ENCODE results near the gene PLEKHA5.
"Not testable (repeated sequence)": the region's sequence is repeated elsewhere in the genome, so short reads cannot be mapped to it uniquely, and the experiment has no call there.

Gene PLEKHA5

GRCh38 chr12:19129486-19130223 is at the start of gene PLEKHA5:
Gene PLEKHA5, plus strand, starts transcription at chr12:19129733. Its CDS starts 67 bp downstream, at chr12:19129800.
- DNase-seq (ENCODE audit: low read depth in 2 of 2), result no peak

- no peak for DNase-seq (ENCODE audit: low read depth in 2 of 2)
These were observed 48.6 kb upstream of the PLEKHA5 start for GRCh38 chr12:19080918-19081317.

- DNase-seq (ENCODE audit: low read depth in 2 of 2), result no peak
These were observed 47.1 kb upstream of the PLEKHA5 start for GRCh38 chr12:19082365-19082911.

- no peak for DNase-seq (ENCODE audit: low read depth in 2 of 2)
These were observed 45.0 kb upstream of the PLEKHA5 start for GRCh38 chr12:19084547-19084946.

- no peak for DNase-seq (ENCODE audit: low read depth in 2 of 2)
These were observed 44.4 kb upstream of the PLEKHA5 start for GRCh38 chr12:19085090-19085489.

- DNase-seq (ENCODE audit: low read depth in 2 of 2), result no peak
These were observed 40.9 kb upstream of the PLEKHA5 start for GRCh38 chr12:19088606-19089005.

GRCh38 chr12:19092482-19092881 is 37.1 kb upstream of the PLEKHA5 start:
- DNase-seq (ENCODE audit: low read depth in 2 of 2), result not testable (repeated sequence)

- DNase-seq (ENCODE audit: low read depth in 2 of 2), result no peak
These were observed 36.3 kb upstream of the PLEKHA5 start for GRCh38 chr12:19093218-19093617.

- DNase-seq (ENCODE audit: low read depth in 2 of 2), result no peak
These were observed 34.2 kb upstream of the PLEKHA5 start for GRCh38 chr12:19095331-19095730.

- no peak for DNase-seq (ENCODE audit: low read depth in 2 of 2)
These were observed 33.6 kb upstream of the PLEKHA5 start for GRCh38 chr12:19095756-19096480.

- no peak for DNase-seq (ENCODE audit: low read depth in 2 of 2)
These were observed 24.1 kb upstream of the PLEKHA5 start for GRCh38 chr12:19105463-19105862.

- DNase-seq (ENCODE audit: low read depth in 2 of 2), result no peak
These were observed 21.8 kb upstream of the PLEKHA5 start for GRCh38 chr12:19107750-19108149.

- no peak for DNase-seq (ENCODE audit: low read depth in 2 of 2)
These were observed 19.2 kb upstream of the PLEKHA5 start for GRCh38 chr12:19110221-19110940.

GRCh38 chr12:19113464-19113863 is 16.1 kb upstream of the PLEKHA5 start:
- DNase-seq (ENCODE audit: low read depth in 2 of 2), result no peak

- no peak for DNase-seq (ENCODE audit: low read depth in 2 of 2)
These were observed 14.2 kb upstream of the PLEKHA5 start for GRCh38 chr12:19115285-19115684.

GRCh38 chr12:19119440-19119839 is 10.1 kb upstream of the PLEKHA5 start:
- DNase-seq (ENCODE audit: low read depth in 2 of 2), result no peak

- DNase-seq (ENCODE audit: low read depth in 2 of 2), result no peak
These were observed 8.7 kb upstream of the PLEKHA5 start for GRCh38 chr12:19120795-19121194.

GRCh38 chr12:19121449-19122018 is 8.0 kb upstream of the PLEKHA5 start:
- no peak for DNase-seq (ENCODE audit: low read depth in 2 of 2)

- no peak for DNase-seq (ENCODE audit: low read depth in 2 of 2)
These were observed 4.2 kb upstream of the PLEKHA5 start for GRCh38 chr12:19125325-19125724.

GRCh38 chr12:19127270-19127669 is 2.3 kb upstream of the PLEKHA5 start:
- no peak for DNase-seq (ENCODE audit: low read depth in 2 of 2)

GRCh38 chr12:19128485-19128884 is 1.0 kb upstream of the PLEKHA5 start:
- DNase-seq (ENCODE audit: low read depth in 2 of 2), result no peak

GRCh38 chr12:19129122-19129485 is 429 bp upstream of the PLEKHA5 start:
- DNase-seq (ENCODE audit: low read depth in 2 of 2), result no peak
